GM12878 (cell line): ENCODE measurements around the gene RFXAP. TPM values are rescaled to one million over a fixed set of nuclear protein-coding genes. Genes with fewer than 3 reads are reported as not detected.
A peak's percentile ranks its signal among the peaks of the same experiment; 100 is the strongest.

Source experiments
- ATAC-seq: fragments of 200-7000 bp; cut with Tn5 transposase; 3 replicates; pipeline ENCODE4 v1.9.1; 2020; ENCODE audit warnings: mild to moderate bottlenecking, moderate library complexity
- BruUV-seq: library from RNA; stranded (reverse); fragments of 400-500 nt; replicated peaks from 2 replicates; lab custom pipeline; 2021; lab: Mats Ljungman, UMichigan
- CTCF ChIA-PET: fragments of 300-600 bp; sonication (Branson Sonifier 250); formaldehyde crosslinking; extraction: SDS; loops from one replicate; lab custom pipeline; 2021; ENCODE audit warnings: inconsistent platforms; lab: Yijun Ruan, JAX
- POLR2A ChIA-PET: fragments of 350-600 bp; formaldehyde crosslinking; extraction: SDS; loops from one replicate; lab custom pipeline; 2021; ENCODE audit warnings: inconsistent platforms; lab: Charles Lee
- RAD21 ChIA-PET: fragments of 300-600 bp; sonication (Branson Sonifier 250); formaldehyde crosslinking; loops from one replicate; lab custom pipeline; 2023; ENCODE audit warnings: antibody characterized with exemption; ENCODE audit not compliant: unreplicated experiment; lab: Charles Lee
- SMC1A ChIA-PET: fragments of 300-600 bp; sonication (Branson Sonifier 250); formaldehyde crosslinking; loops from one replicate; lab custom pipeline; 2023; ENCODE audit not compliant: unreplicated experiment, uncharacterized antibody; lab: Charles Lee
- DNase-seq: peaks from one replicate; pipeline ENCODE4 v3.0.0-alpha.2; 2011; ENCODE audit warnings: low read depth, low spot score
- FAIRE-seq: peaks from 3 replicates; lab custom pipeline; 2011; peaks lifted over from hg19 to GRCh38; lab: Jason Lieb, UNC
- H2AFZ ChIP-seq: 2 replicates; pipeline ENCODE4 v1.6.0; 2011; ENCODE audit warnings: low read depth, low read length, control low read depth; ENCODE audit not compliant: control insufficient read depth
- H3K27ac ChIP-seq: 2 replicates; pipeline ENCODE4 v1.5.1; 2011; ENCODE audit warnings: control low read depth; ENCODE audit not compliant: control insufficient read depth, insufficient read depth
- H3K27me3 ChIP-seq, 2 experiments: replicated peaks in 1 of 2; 2 replicates each; pipeline versions ENCODE4 v1.6.0 to v1.6.1; 2011; ENCODE audit warnings: low read length in 1 of 2; ENCODE audit not compliant: control insufficient read depth in 2 of 2, insufficient read depth in 2 of 2
- H3K36me3 ChIP-seq, 2 experiments: 2 replicates each; pipeline ENCODE4 v1.5.1; 2011; ENCODE audit warnings: low read length in 1 of 2; ENCODE audit not compliant: control insufficient read depth in 2 of 2, insufficient read depth in 2 of 2
- H3K4me1 ChIP-seq: 2 replicates; pipeline ENCODE4 v1.6.1; 2011; ENCODE audit warnings: mild to moderate bottlenecking, low read length, moderate library complexity, mixed read lengths; ENCODE audit not compliant: control insufficient read depth, insufficient read depth
- H3K4me2 ChIP-seq: 2 replicates; pipeline ENCODE4 v1.6.0; 2011; ENCODE audit warnings: control low read depth; ENCODE audit not compliant: control insufficient read depth, insufficient read depth
- H3K4me3 ChIP-seq: fragments of 200-600 bp; sonication (generic); 2 replicates; pipeline ENCODE4 v1.5.1; 2016
- H3K79me2 ChIP-seq: 2 replicates; pipeline ENCODE4 v1.6.0; 2011; ENCODE audit warnings: low read length; ENCODE audit not compliant: control insufficient read depth, insufficient read depth
- H3K9ac ChIP-seq: 2 replicates; pipeline ENCODE4 v1.8.0; 2011; ENCODE audit warnings: low read length, control low read depth, mixed read lengths; ENCODE audit not compliant: control insufficient read depth, insufficient read depth
- H3K9me3 ChIP-seq: replicated peaks from 3 replicates; pipeline ENCODE4 v1.5.1; 2011; ENCODE audit warnings: mild to moderate bottlenecking, low read length; ENCODE audit not compliant: control insufficient read depth, insufficient read depth
- H4K20me1 ChIP-seq: 2 replicates; pipeline ENCODE4 v1.6.0; 2011; ENCODE audit not compliant: control insufficient read depth, insufficient read depth
- ATF7 ChIP-seq: fragments of 450-650 bp; IDR thresholded peaks from 2 replicates; pipeline ENCODE4 v1.6.1; 2016; ENCODE audit warnings: low read depth, mild to moderate bottlenecking
- BACH1 ChIP-seq: fragments of 450-650 bp; IDR thresholded peaks from 2 replicates; pipeline ENCODE4 v1.6.1; 2017; ENCODE audit warnings: mild to moderate bottlenecking, borderline replicate concordance
- CREB1 ChIP-seq: IDR thresholded peaks from 2 replicates; pipeline ENCODE4 v1.6.1; 2012; ENCODE audit warnings: low read depth, mild to moderate bottlenecking, inconsistent platforms
- GATAD2B ChIP-seq: fragments of 450-650 bp; conservative IDR thresholded peaks from 2 replicates; pipeline ENCODE4 v1.6.1; 2017; ENCODE audit warnings: low read depth, mild to moderate bottlenecking, moderate library complexity
- NBN ChIP-seq: fragments of 450-650 bp; IDR thresholded peaks from 2 replicates; pipeline ENCODE4 v1.6.1; 2016
- NR2F1 ChIP-seq: fragments of 450-650 bp; conservative IDR thresholded peaks from 2 replicates; pipeline ENCODE4 v1.6.1; 2017; ENCODE audit warnings: mild to moderate bottlenecking
- SREBF2 ChIP-seq: IDR thresholded peaks from 2 replicates; pipeline ENCODE4 v1.6.1; 2012; ENCODE audit warnings: mild to moderate bottlenecking, low read length
- YBX1 ChIP-seq: fragments of 450-650 bp; IDR thresholded peaks from 2 replicates; pipeline ENCODE4 v1.6.1; 2016; ENCODE audit warnings: antibody characterized with exemption
- WGBS: methylation state at CpG from one replicate; pipeline ENCODE4 v1.1.6; 2016; ENCODE audit warnings: low lambda C conversion rate; ENCODE audit not compliant: insufficient replicate concordance, insufficient coverage; ENCODE audit errors: missing lambda C conversion rate; 5-methylcytosine and 5-hydroxymethylcytosine counted together
- in situ Hi-C: fragments of 300-500 bp; cut with MboI; formaldehyde crosslinking; loops from 9 replicates; pipeline ENCODE4 v1.14.3; 2018; ENCODE audit warnings: mixed read lengths
- intact Hi-C: fragments of 100-400 bp; cut with micrococcal nuclease; formaldehyde crosslinking; loops from one replicate; pipeline ENCODE4 v1.14.2; 2022; ENCODE audit not compliant: unreplicated experiment
- polyA plus RNA-seq, 11 experiments: library from polyadenylated mRNA; depleted of rRNA in 4 of 11; unstranded in 6 of 11; stranded (reverse) in 5 of 11; fragments of >200 nt; fragmentation: Nextera tagmentation in 4 of 11; fragmentation: Illumina TruSeq in 1 of 11; extraction: Ambion mirVana in 4 of 11; extraction: Trizol in 1 of 11; gene quantifications; 1 replicate in 1 of 11; 2 replicates in 10 of 11; pipeline versions ENCODE4 v1.2.1 to v1.2.3, GENCODE V29; 2011 to 2016; ENCODE audit warnings: inconsistent platforms in 2 of 11, missing spikeins in 2 of 11, low read depth in 1 of 11
- total RNA-seq, 4 experiments: library from RNA; depleted of rRNA in 3 of 4; stranded (reverse); fragments of >200 nt in 3 of 4; fragmentation: Illumina TruSeq in 1 of 4; extraction: Trizol in 1 of 4; gene quantifications; 2 replicates each; pipeline versions ENCODE4 v1.2.1 to v1.2.3, GENCODE V29; 2013 to 2021

The RFXAP gene
- total and polyA plus RNA-seq, 10 of the 15 experiments (the other 5 are each of a cell fraction or from before 2014, with no cell fraction given) = 3.4 to 13.3 (median 7.7) TPM

- in situ Hi-C loops = no loop called here
- no peaks in the 10 kb centered on the region for H4K20me1 ChIP-seq
Measured at GRCh38 chr13:36789061-36789460, 30.0 kb upstream of the RFXAP start.

GRCh38 chr13:36789730-36790129 lies 29.3 kb upstream of the RFXAP start:
- H3K9ac ChIP-seq = no peak overlapping the region
- H3K27ac ChIP-seq = no peak overlapping the region
- ChIA-PET RAD21 (no interaction called here), POLR2A (no interaction called here), SMC1A (no interaction called here), CTCF (interaction anchor here (1.4 kb wide), 1 partner anchor 53 kb away, joined by 5 read pairs; no protein-coding TSS in a partner anchor)
- intact Hi-C loops = no loop called here
- no TSS peak for BruUV-seq
- H4K20me1 ChIP-seq = no peaks in the 10 kb centered on the region
- no peak overlapping the region for H3K4me3 ChIP-seq
- 51% methylated on average over 4 of the region's 4 CpGs for WGBS
- no peaks in the 10 kb centered on the region for H3K9me3 ChIP-seq
- no peaks in the 10 kb centered on the region for H3K36me3 ChIP-seq
- no peak overlapping the region for H2AFZ ChIP-seq
- DNase-seq (no peak), FAIRE-seq (no peak), ATAC-seq (no peak)
- in situ Hi-C loops = no loop called here
- no peaks in the 10 kb centered on the region for H3K4me1 ChIP-seq
- no peaks in the 10 kb centered on the region for H3K27me3 ChIP-seq
- no peak for TF ChIP-seq SREBF2
- no peak for TF ChIP-seq CREB1
- TF ChIP-seq BACH1 = no peak
- no peak for TF ChIP-seq NBN
- no peak for TF ChIP-seq YBX1
- no peak for TF ChIP-seq NR2F1
- H3K79me2 ChIP-seq = no peaks in the 10 kb centered on the region
- no peak overlapping the region for H3K4me2 ChIP-seq

More at GRCh38 chr13:36789061-36789460, 30.0 kb upstream of the RFXAP start:
- TF ChIP-seq GATAD2B (no peak), ATF7 (0 out of 2 replicates have a peak, but pooled peaks have one; percentile 13)
- H3K79me2 ChIP-seq = no peaks in the 10 kb centered on the region
- no peaks in the 10 kb centered on the region for H3K27me3 ChIP-seq
- no peaks in the 10 kb centered on the region for H3K36me3 ChIP-seq
- WGBS = 0% methylated on average over 3 of the region's 3 CpGs
- RAD21 ChIA-PET = no interaction called here
- H2AFZ ChIP-seq = no peak overlapping the region
- no peak overlapping the region for H3K4me2 ChIP-seq
- intact Hi-C loops = no loop called here
- DNase-seq (no peak), FAIRE-seq (no peak), ATAC-seq (peak; percentile 36; the same call in 1 of the 3 replicates)
- SMC1A ChIA-PET = no interaction called here
- BruUV-seq = no TSS peak
- no peak overlapping the region for H3K4me3 ChIP-seq
- no peak overlapping the region for H3K27ac ChIP-seq
- CTCF ChIA-PET = interaction anchor here (1.4 kb wide), 1 partner anchor 53 kb away, joined by 5 read pairs; no protein-coding TSS in a partner anchor
- no peaks in the 10 kb centered on the region for H3K4me1 ChIP-seq
- no peak overlapping the region for H3K9ac ChIP-seq
- POLR2A ChIA-PET = no interaction called here
- no peaks in the 10 kb centered on the region for H3K9me3 ChIP-seq
